ENCODE measurements around the gene GOLT1A. TPM values are rescaled to one million over a fixed set of nuclear protein-coding genes. Genes with fewer than 3 reads are reported as not detected.

The GOLT1A gene
- total and polyA plus RNA-seq, 4 donors: 14.1 to 103 (median 52.7) TPM

- H3K9ac ChIP-seq (ENCODE audit: low read depth in 1 of 2, low read length in 2 of 2): no peak overlapping the region
- H3K27ac ChIP-seq (ENCODE audit: low read depth in 1 of 2, low read length in 2 of 2): no peak overlapping the region
- peaks cover 3 to 39% (median 24%) of the 10 kb centered on the region in 4 donors for H3K36me3 ChIP-seq (ENCODE audit: control insufficient read depth in 4 of 4, insufficient read depth in 3 of 4, low read depth in 1 of 4, low read length in 3 of 4)
- no peak for DNase-seq (ENCODE audit: low spot score)
- TF ChIP-seq FOXA2 (IDR thresholded peaks at IDR 0.05) (no peak), REST (IDR thresholded peaks at IDR 0.05) (no peak), NR2F2 (IDR thresholded peaks at IDR 0.05) (no peak), JUND (IDR thresholded peaks at IDR 0.05) (no peak), EGR1 (IDR thresholded peaks at IDR 0.05; ENCODE audit: low read depth in 2 of 2) (no peak), YY1 (IDR thresholded peaks at IDR 0.05) (no peak), MAX (IDR thresholded peaks at IDR 0.05) (no peak), CTCF (IDR thresholded peaks at IDR 0.05; ENCODE audit: low read depth, low read length, missing input control) (no peak), HNF4G (IDR thresholded peaks at IDR 0.05) (no peak), RAD21 (IDR thresholded peaks at IDR 0.05) (no peak), HNF4A (conservative IDR thresholded peaks at IDR 0.05) (no peak), SP1 (IDR thresholded peaks at IDR 0.05) (no peak)
- TF ChIP-seq, protein P1, sequence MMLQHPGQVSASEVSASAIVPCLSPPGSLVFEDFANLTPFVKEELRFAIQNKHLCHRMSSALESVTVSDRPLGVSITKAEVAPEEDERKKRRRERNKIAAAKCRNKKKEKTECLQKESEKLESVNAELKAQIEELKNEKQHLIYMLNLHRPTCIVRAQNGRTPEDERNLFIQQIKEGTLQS (IDR thresholded peaks at IDR 0.05): no peak
- TF ChIP-seq, protein P2, sequence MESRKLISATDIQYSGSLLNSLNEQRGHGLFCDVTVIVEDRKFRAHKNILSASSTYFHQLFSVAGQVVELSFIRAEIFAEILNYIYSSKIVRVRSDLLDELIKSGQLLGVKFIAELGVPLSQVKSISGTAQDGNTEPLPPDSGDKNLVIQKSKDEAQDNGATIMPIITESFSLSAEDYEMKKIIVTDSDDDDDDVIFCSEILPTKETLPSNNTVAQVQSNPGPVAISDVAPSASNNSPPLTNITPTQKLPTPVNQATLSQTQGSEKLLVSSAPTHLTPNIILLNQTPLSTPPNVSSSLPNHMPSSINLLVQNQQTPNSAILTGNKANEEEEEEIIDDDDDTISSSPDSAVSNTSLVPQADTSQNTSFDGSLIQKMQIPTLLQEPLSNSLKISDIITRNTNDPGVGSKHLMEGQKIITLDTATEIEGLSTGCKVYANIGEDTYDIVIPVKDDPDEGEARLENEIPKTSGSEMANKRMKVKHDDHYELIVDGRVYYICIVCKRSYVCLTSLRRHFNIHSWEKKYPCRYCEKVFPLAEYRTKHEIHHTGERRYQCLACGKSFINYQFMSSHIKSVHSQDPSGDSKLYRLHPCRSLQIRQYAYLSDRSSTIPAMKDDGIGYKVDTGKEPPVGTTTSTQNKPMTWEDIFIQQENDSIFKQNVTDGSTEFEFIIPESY (IDR thresholded peaks at IDR 0.05): no peak
- H3K9me3 ChIP-seq (ENCODE audit: control insufficient read depth in 4 of 4, low read length in 3 of 4): no peaks in the 10 kb centered on the region
- H3K27me3 ChIP-seq (ENCODE audit: control insufficient read depth in 4 of 4, insufficient read depth in 4 of 4, low read length in 3 of 4): no peaks in the 10 kb centered on the region
- WGBS: 95% methylated on average over 3 of the region's 3 CpGs
- no peak overlapping the region for H3K4me3 ChIP-seq (ENCODE audit: low read depth in 1 of 3, low read length in 3 of 3)
- peaks cover 3 to 27% (median 14%) of the 10 kb centered on the region in 4 donors for H3K4me1 ChIP-seq (ENCODE audit: control insufficient read depth in 4 of 4, insufficient read depth in 4 of 4, low read length in 3 of 4)
Observed at GRCh38 chr1:204248954-204249353, 35.2 kb upstream of the GOLT1A start.

DNA sequence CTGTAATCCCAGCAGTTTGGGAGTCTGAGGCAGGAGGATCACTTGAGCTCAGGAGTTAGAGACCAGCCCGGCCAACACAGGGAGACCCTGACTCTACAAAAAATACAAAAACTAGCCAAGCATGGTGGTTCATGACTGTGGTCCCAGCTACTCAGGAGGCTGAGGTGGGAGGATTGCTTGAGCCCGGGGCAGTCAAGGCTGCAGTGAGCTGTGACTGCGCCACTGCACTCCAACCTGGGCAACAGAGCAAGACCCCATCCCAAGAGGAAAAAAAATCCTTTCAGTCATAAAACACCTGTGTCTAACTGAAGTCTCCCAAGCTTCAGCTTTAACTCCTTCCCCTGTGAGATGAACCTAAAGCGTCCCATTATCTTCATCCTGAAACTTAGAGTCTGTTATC is 33.1 kb upstream of the GOLT1A start:
- H3K4me1 ChIP-seq (ENCODE audit: control insufficient read depth in 4 of 4, insufficient read depth in 4 of 4, low read length in 3 of 4): peaks cover 0 to 15% (median 8%) of the 10 kb centered on the region in 4 donors
- peaks cover 3 to 52% (median 28%) of the 10 kb centered on the region in 4 donors for H3K36me3 ChIP-seq (ENCODE audit: control insufficient read depth in 4 of 4, insufficient read depth in 3 of 4, low read depth in 1 of 4, low read length in 3 of 4)
- no peak overlapping the region for H3K27ac ChIP-seq (ENCODE audit: low read depth in 1 of 2, low read length in 2 of 2)
- 96% methylated on average over 4 of the region's 4 CpGs for WGBS
- H3K9me3 ChIP-seq (ENCODE audit: control insufficient read depth in 4 of 4, low read length in 3 of 4): no peaks in the 10 kb centered on the region
- no peak for DNase-seq (ENCODE audit: low spot score)
- H3K9ac ChIP-seq (ENCODE audit: low read depth in 1 of 2, low read length in 2 of 2): no peak overlapping the region
- H3K27me3 ChIP-seq (ENCODE audit: control insufficient read depth in 4 of 4, insufficient read depth in 4 of 4, low read length in 3 of 4): no peaks in the 10 kb centered on the region
- H3K4me3 ChIP-seq (ENCODE audit: low read depth in 1 of 3, low read length in 3 of 3): no peak overlapping the region
- TF ChIP-seq NR2F2 (IDR thresholded peaks at IDR 0.05) (no peak), TAF1 (conservative IDR thresholded peaks at IDR 0.05) (no peak), HNF4G (IDR thresholded peaks at IDR 0.05) (no peak), FOXA2 (IDR thresholded peaks at IDR 0.05) (no peak), MAX (IDR thresholded peaks at IDR 0.05) (no peak), HNF4A (conservative IDR thresholded peaks at IDR 0.05) (no peak), YY1 (IDR thresholded peaks at IDR 0.05) (no peak), EGR1 (IDR thresholded peaks at IDR 0.05; ENCODE audit: low read depth in 2 of 2) (no peak), JUND (IDR thresholded peaks at IDR 0.05) (no peak), FOXA1 (IDR thresholded peaks at IDR 0.05) (no peak), REST (IDR thresholded peaks at IDR 0.05) (no peak)
- TF ChIP-seq, protein P2 (IDR thresholded peaks at IDR 0.05): no peak
- TF ChIP-seq, protein P1 (IDR thresholded peaks at IDR 0.05): no peak
